IMR-90 (cell line): ENCODE measurements around the gene TWSG1. TPM values are rescaled to one million over a fixed set of nuclear protein-coding genes. Genes with fewer than 3 reads are reported as not detected.

Experiments used
- ATAC-seq: fragments of 200-7000 bp; cut with Tn5 transposase; 2 replicates; pipeline ENCODE4 v1.9.1; 2020; ENCODE audit warnings: low read depth, mild to moderate bottlenecking, moderate library complexity
- BruUV-seq: library from RNA; stranded (reverse); fragments of 400-500 nt; replicated peaks from 2 replicates; lab custom pipeline; 2021; lab: Mats Ljungman, UMichigan
- CTCF ChIA-PET: fragments of 300-600 bp; formaldehyde crosslinking; extraction: SDS; loops from one replicate; lab custom pipeline; 2021; ENCODE audit warnings: antibody characterized with exemption; lab: Yijun Ruan, JAX
- POLR2A ChIA-PET: fragments of 300-600 bp; sonication (Branson Sonifier 250); formaldehyde crosslinking; loops from one replicate; lab custom pipeline; 2022; ENCODE audit warnings: antibody characterized with exemption; ENCODE audit not compliant: unreplicated experiment; lab: Charles Lee
- DNase-seq: peaks from one replicate; pipeline ENCODE4 v3.0.0; 2013
- H2AFZ ChIP-seq: replicated peaks from 2 replicates; pipeline ENCODE3; 2013; ENCODE audit warnings: low read length, mild to moderate bottlenecking; ENCODE audit not compliant: poor library complexity
- H2AK5ac ChIP-seq: 2 replicates; pipeline ENCODE4 v1.6.1; 2013; ENCODE audit warnings: low read depth, low read length, inconsistent platforms
- H2AK9ac ChIP-seq: replicated peaks from 2 replicates; pipeline ENCODE3; 2013; ENCODE audit warnings: mild to moderate bottlenecking, low read depth, low read length, moderate library complexity; ENCODE audit not compliant: poor library complexity
- H2BK120ac ChIP-seq: 2 replicates; pipeline ENCODE4 v1.6.1; 2013; ENCODE audit warnings: low read depth, low read length, inconsistent platforms
- H2BK15ac ChIP-seq: 3 replicates; pipeline ENCODE4 v1.6.1; 2013; ENCODE audit warnings: low read depth, low read length, inconsistent platforms
- H2BK20ac ChIP-seq: 2 replicates; pipeline ENCODE4 v1.6.1; 2013; ENCODE audit warnings: low read depth, mild to moderate bottlenecking, inconsistent platforms, low read length, moderate library complexity
- H2BK5ac ChIP-seq: 2 replicates; pipeline ENCODE4 v1.6.1; 2013; ENCODE audit warnings: mild to moderate bottlenecking, low read depth, low read length, inconsistent platforms; ENCODE audit not compliant: poor library complexity, severe bottlenecking
- H3K14ac ChIP-seq: replicated peaks from 2 replicates; pipeline ENCODE4 v1.6.1; 2013; ENCODE audit warnings: low read depth, low read length, inconsistent platforms
- H3K18ac ChIP-seq: 2 replicates; pipeline ENCODE4 v1.6.1; 2013; ENCODE audit warnings: low read depth, low read length, control low read depth
- H3K23ac ChIP-seq: 2 replicates; pipeline ENCODE4 v1.6.1; 2013; ENCODE audit warnings: low read depth, low read length, inconsistent platforms
- H3K27ac ChIP-seq: 2 replicates; pipeline ENCODE4 v1.5.1; 2013; ENCODE audit warnings: mild to moderate bottlenecking, control low read depth, low read length; ENCODE audit not compliant: insufficient read depth
- H3K27me3 ChIP-seq: 2 replicates; pipeline ENCODE4 v1.6.1; 2013; ENCODE audit warnings: low read length; ENCODE audit not compliant: control insufficient read depth, insufficient read depth
- H3K36me3 ChIP-seq: 2 replicates; pipeline ENCODE4 v1.6.1; 2013; ENCODE audit warnings: low read length, mixed read lengths; ENCODE audit not compliant: control insufficient read depth, insufficient read depth
- H3K4ac ChIP-seq: 2 replicates; pipeline ENCODE4 v1.6.1; 2013; ENCODE audit warnings: low read depth, low read length, inconsistent platforms
- H3K4me1 ChIP-seq: 2 replicates; pipeline ENCODE4 v1.6.1; 2013; ENCODE audit warnings: low read length, mixed read lengths; ENCODE audit not compliant: control insufficient read depth, insufficient read depth
- H3K4me2 ChIP-seq: 2 replicates; pipeline ENCODE4 v1.6.1; 2013; ENCODE audit warnings: low read depth, mild to moderate bottlenecking, control low read depth, low read length, moderate library complexity
- H3K4me3 ChIP-seq: 2 replicates; pipeline ENCODE4 v1.5.1; 2013; ENCODE audit warnings: low read depth, mild to moderate bottlenecking, control low read depth, low read length, moderate library complexity; ENCODE audit not compliant: insufficient read depth
- H3K56ac ChIP-seq: 2 replicates; pipeline ENCODE4 v1.6.1; 2013; ENCODE audit warnings: low read length, inconsistent platforms; ENCODE audit not compliant: insufficient read depth; ENCODE audit errors: extremely low read depth
- H3K79me1 ChIP-seq, 2 experiments: 2 replicates each; pipeline ENCODE4 v1.6.1; 2013; ENCODE audit warnings: low read length in 2 of 2, inconsistent platforms in 1 of 2, low read depth in 1 of 2
- H3K9ac ChIP-seq: 2 replicates; pipeline ENCODE4 v1.6.1; 2013; ENCODE audit warnings: low read depth, low read length, control low read depth
- H3K9me1 ChIP-seq: 2 replicates; pipeline ENCODE4 v1.6.1; 2013; ENCODE audit warnings: low read length, inconsistent platforms; ENCODE audit not compliant: insufficient read depth
- H3K9me3 ChIP-seq: 2 replicates; pipeline ENCODE4 v1.6.1; 2013; ENCODE audit warnings: low read length; ENCODE audit not compliant: control insufficient read depth, insufficient read depth
- H4K20me1 ChIP-seq: 2 replicates; pipeline ENCODE4 v1.6.1; 2013; ENCODE audit warnings: low read length, inconsistent platforms; ENCODE audit not compliant: insufficient read depth
- H4K5ac ChIP-seq: 2 replicates; pipeline ENCODE4 v1.6.1; 2013; ENCODE audit warnings: mild to moderate bottlenecking, low read depth, low read length, control low read depth
- H4K8ac ChIP-seq, 2 experiments: 2 replicates each; pipeline ENCODE4 v1.6.1; 2013; ENCODE audit warnings: low read depth in 2 of 2, low read length in 2 of 2, control low read depth in 1 of 2, inconsistent platforms in 1 of 2
- H4K91ac ChIP-seq: 2 replicates; pipeline ENCODE4 v1.6.1; 2013; ENCODE audit warnings: low read depth, low read length, inconsistent platforms; ENCODE audit not compliant: insufficient read depth
- BHLHE40 ChIP-seq: fragments of 150-350 bp; IDR thresholded peaks from 2 replicates; pipeline ENCODE4 v1.6.1; 2016; ENCODE audit warnings: mild to moderate bottlenecking, low read depth, low read length
- CEBPB ChIP-seq: IDR thresholded peaks from 2 replicates; pipeline ENCODE4 v1.6.1; 2012; ENCODE audit warnings: low read depth, low read length, improper control_type of control experiment
- CHD1 ChIP-seq: IDR thresholded peaks from 2 replicates; pipeline ENCODE4 v1.6.1; 2012; ENCODE audit warnings: low read depth, low read length, improper control_type of control experiment
- FOS ChIP-seq: fragments of 150-350 bp; IDR thresholded peaks from 2 replicates; pipeline ENCODE4 v1.6.1; 2016; ENCODE audit warnings: low read depth, low read length
- MAFK ChIP-seq: IDR thresholded peaks from 2 replicates; pipeline ENCODE4 v1.6.1; 2012; ENCODE audit warnings: low read depth, low read length, improper control_type of control experiment
- MAZ ChIP-seq: IDR thresholded peaks from 2 replicates; pipeline ENCODE4 v1.6.1; 2012; ENCODE audit warnings: low read depth, mild to moderate bottlenecking, low read length, improper control_type of control experiment, moderate library complexity, borderline replicate concordance
- MXI1 ChIP-seq: IDR thresholded peaks from 2 replicates; pipeline ENCODE4 v1.6.1; 2012; ENCODE audit warnings: low read depth, mild to moderate bottlenecking, low read length, moderate library complexity, borderline replicate concordance
- NFE2L2 ChIP-seq: fragments of 150-350 bp; IDR thresholded peaks from 2 replicates; pipeline ENCODE4 v1.6.1; 2016; ENCODE audit warnings: low read depth, mild to moderate bottlenecking, low read length
- POLR2A ChIP-seq: IDR thresholded peaks from 2 replicates; pipeline ENCODE4 v1.6.1; 2012; ENCODE audit warnings: mild to moderate bottlenecking, low read depth, low read length
- RAD21 ChIP-seq: IDR thresholded peaks from 2 replicates; pipeline ENCODE4 v1.6.1; 2012; ENCODE audit warnings: low read length, improper control_type of control experiment
- RCOR1 ChIP-seq: IDR thresholded peaks from 2 replicates; pipeline ENCODE4 v1.6.1; 2012; ENCODE audit warnings: mild to moderate bottlenecking, low read length, improper control_type of control experiment; ENCODE audit not compliant: insufficient replicate concordance
- RFX5 ChIP-seq: IDR thresholded peaks from 2 replicates; pipeline ENCODE4 v1.8.0; 2012; ENCODE audit warnings: low read depth, mild to moderate bottlenecking, low read length, moderate library complexity
- SMC3 ChIP-seq: fragments of 150-350 bp; IDR thresholded peaks from 2 replicates; pipeline ENCODE4 v1.6.1; 2016; ENCODE audit warnings: low read depth, mild to moderate bottlenecking, antibody characterized with exemption, low read length, moderate library complexity
- WGBS, 2 experiments: methylation state at CpG; one replicate each; pipeline versions ENCODE4 v1.1.5 to v1.1.7; 2013; ENCODE audit warnings: missing lambda C conversion rate in 2 of 2; ENCODE audit not compliant: insufficient read length in 1 of 2; ENCODE audit errors: extremely low coverage in 2 of 2; 5-methylcytosine and 5-hydroxymethylcytosine counted together
- dilution Hi-C: fragments of 300-500 bp; cut with HindIII; formaldehyde crosslinking; loops from one replicate; pipeline ENCODE4 v1.14.3; 2018; ENCODE audit warnings: low sequenced_read_pairs; ENCODE audit not compliant: unreplicated experiment
- in situ Hi-C: fragments of 300-500 bp; cut with MboI; formaldehyde crosslinking; loops from 3 replicates; pipeline ENCODE4 v1.14.3; 2019; ENCODE audit warnings: low sequenced_read_pairs, inconsistent platforms, mixed read lengths
- intact Hi-C: fragments of 100-400 bp; cut with micrococcal nuclease; formaldehyde crosslinking; loops from 2 replicates; pipeline ENCODE4 v1.10.0; 2022
- polyA plus RNA-seq, 3 experiments: library from polyadenylated mRNA; depleted of rRNA; stranded (reverse); fragments of >200 nt; gene quantifications; 2 replicates each; pipeline ENCODE4 v1.2.3, GENCODE V29; 2012; ENCODE audit warnings: low replicate concordance in 1 of 3
- total RNA-seq: library from RNA; depleted of rRNA; stranded (reverse); fragments of >200 nt; gene quantifications from 2 replicates; pipeline ENCODE4 v1.2.3, GENCODE V29; 2012
- TF ChIP-seq, protein P1 (sequence below): fragments of 150-350 bp; IDR thresholded peaks from 2 replicates; pipeline ENCODE4 v1.6.1; 2017; ENCODE audit warnings: mild to moderate bottlenecking, antibody characterized with exemption, low read length, low read depth
- TF ChIP-seq, protein P2 (sequence below): conservative IDR thresholded peaks from 2 replicates; pipeline ENCODE4 v1.5.1; 2012; ENCODE audit warnings: mild to moderate bottlenecking, low read depth, low read length, improper control_type of control experiment
- TF ChIP-seq, protein P3 (sequence below): fragments of 150-350 bp; IDR thresholded peaks from 2 replicates; pipeline ENCODE4 v1.6.1; 2016; ENCODE audit warnings: low read depth, mild to moderate bottlenecking, low read length, moderate library complexity, borderline replicate concordance

The TWSG1 gene
- total and polyA plus RNA-seq, 2 of the 4 experiments (the other 2 are of a cell fraction), result 80.4 to 115 TPM

DNA sequence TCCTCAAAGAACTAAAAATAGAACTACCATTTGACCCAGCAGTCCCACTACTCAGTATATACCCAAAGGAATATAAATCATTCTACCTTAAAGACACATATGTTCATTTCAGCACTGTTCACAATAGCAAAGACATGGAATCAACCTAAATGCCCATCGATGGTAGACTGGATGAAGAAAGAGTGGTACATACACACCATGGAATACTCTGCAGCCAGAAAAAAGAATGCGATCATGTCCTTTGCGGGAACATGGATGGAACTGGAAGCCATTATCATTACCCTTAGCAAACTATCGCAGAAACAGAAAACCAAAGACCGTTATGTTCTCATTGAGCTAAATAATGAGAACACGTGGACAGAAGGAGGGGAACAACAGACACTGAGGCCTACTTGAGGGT lies 44.5 kb downstream of the TWSG1 start:
- H2AK5ac ChIP-seq, result no peak overlapping the region
- no peak overlapping the region for H3K9ac ChIP-seq
- dilution Hi-C loops (no loop called here), in situ Hi-C loops (no loop called here), intact Hi-C loops (no loop called here)
- H2BK20ac ChIP-seq, result no peak overlapping the region
- no peak overlapping the region for H3K4ac ChIP-seq
- no peak overlapping the region for H4K5ac ChIP-seq
- H3K27ac ChIP-seq, result no peak overlapping the region
- peaks cover 8 to 38% of the 10 kb centered on the region in 2 experiments for H3K79me1 ChIP-seq
- no peak overlapping the region for H3K14ac ChIP-seq
- no peak overlapping the region for H3K18ac ChIP-seq
- peaks cover 4% of the 10 kb centered on the region for H3K4me1 ChIP-seq
- H2AFZ ChIP-seq, result no peak overlapping the region
- no peak overlapping the region for H4K8ac ChIP-seq
- ATAC-seq (no peak), DNase-seq (no peak)
- no peak overlapping the region for H2BK120ac ChIP-seq
- no peaks in the 10 kb centered on the region for H3K9me3 ChIP-seq
- H4K20me1 ChIP-seq, result no peaks in the 10 kb centered on the region
- no peaks in the 10 kb centered on the region for H3K9me1 ChIP-seq
- H4K91ac ChIP-seq, result no peak overlapping the region
- no peak overlapping the region for H2BK5ac ChIP-seq
- WGBS, 2 experiments, result no CpG with 5 or more reads among the region's 6 CpGs
- H3K4me3 ChIP-seq, result no peak overlapping the region
- no peak overlapping the region for H2BK15ac ChIP-seq
- TF ChIP-seq MAFK (no peak), CHD1 (no peak), RAD21 (no peak), POLR2A (no peak), MAZ (no peak), CEBPB (no peak), NFE2L2 (no peak), RFX5 (no peak), BHLHE40 (no peak), FOS (no peak), MXI1 (no peak), RCOR1 (no peak), SMC3 (no peak)
- TF ChIP-seq, protein P1, sequence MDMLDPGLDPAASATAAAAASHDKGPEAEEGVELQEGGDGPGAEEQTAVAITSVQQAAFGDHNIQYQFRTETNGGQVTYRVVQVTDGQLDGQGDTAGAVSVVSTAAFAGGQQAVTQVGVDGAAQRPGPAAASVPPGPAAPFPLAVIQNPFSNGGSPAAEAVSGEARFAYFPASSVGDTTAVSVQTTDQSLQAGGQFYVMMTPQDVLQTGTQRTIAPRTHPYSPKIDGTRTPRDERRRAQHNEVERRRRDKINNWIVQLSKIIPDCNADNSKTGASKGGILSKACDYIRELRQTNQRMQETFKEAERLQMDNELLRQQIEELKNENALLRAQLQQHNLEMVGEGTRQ, result no peak
- TF ChIP-seq, protein P2, sequence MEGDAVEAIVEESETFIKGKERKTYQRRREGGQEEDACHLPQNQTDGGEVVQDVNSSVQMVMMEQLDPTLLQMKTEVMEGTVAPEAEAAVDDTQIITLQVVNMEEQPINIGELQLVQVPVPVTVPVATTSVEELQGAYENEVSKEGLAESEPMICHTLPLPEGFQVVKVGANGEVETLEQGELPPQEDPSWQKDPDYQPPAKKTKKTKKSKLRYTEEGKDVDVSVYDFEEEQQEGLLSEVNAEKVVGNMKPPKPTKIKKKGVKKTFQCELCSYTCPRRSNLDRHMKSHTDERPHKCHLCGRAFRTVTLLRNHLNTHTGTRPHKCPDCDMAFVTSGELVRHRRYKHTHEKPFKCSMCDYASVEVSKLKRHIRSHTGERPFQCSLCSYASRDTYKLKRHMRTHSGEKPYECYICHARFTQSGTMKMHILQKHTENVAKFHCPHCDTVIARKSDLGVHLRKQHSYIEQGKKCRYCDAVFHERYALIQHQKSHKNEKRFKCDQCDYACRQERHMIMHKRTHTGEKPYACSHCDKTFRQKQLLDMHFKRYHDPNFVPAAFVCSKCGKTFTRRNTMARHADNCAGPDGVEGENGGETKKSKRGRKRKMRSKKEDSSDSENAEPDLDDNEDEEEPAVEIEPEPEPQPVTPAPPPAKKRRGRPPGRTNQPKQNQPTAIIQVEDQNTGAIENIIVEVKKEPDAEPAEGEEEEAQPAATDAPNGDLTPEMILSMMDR, result no peak
- TF ChIP-seq, protein P3, sequence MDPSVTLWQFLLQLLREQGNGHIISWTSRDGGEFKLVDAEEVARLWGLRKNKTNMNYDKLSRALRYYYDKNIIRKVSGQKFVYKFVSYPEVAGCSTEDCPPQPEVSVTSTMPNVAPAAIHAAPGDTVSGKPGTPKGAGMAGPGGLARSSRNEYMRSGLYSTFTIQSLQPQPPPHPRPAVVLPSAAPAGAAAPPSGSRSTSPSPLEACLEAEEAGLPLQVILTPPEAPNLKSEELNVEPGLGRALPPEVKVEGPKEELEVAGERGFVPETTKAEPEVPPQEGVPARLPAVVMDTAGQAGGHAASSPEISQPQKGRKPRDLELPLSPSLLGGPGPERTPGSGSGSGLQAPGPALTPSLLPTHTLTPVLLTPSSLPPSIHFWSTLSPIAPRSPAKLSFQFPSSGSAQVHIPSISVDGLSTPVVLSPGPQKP, result no peak
- no peak overlapping the region for H3K56ac ChIP-seq
- BruUV-seq, result TSS peak; percentile 10
- H3K23ac ChIP-seq, result no peak overlapping the region
- H3K4me2 ChIP-seq, result no peak overlapping the region
- H3K36me3 ChIP-seq, result peaks cover 14% of the 10 kb centered on the region; the same call in 1 of the 2 replicates
- no peaks in the 10 kb centered on the region for H3K27me3 ChIP-seq
- POLR2A ChIA-PET, result no interaction called here
- H2AK9ac ChIP-seq, result no peak overlapping the region
- CTCF ChIA-PET, result no interaction called here
